Activated B cell treated with CpG ODN at 0.5 μM for 24 hours (primary cell): ENCODE measurements around the gene PCDHGC3. TPM values are rescaled to one million over a fixed set of nuclear protein-coding genes. Genes with fewer than 3 reads are reported as not detected.

Experiments used
- ATAC-seq: fragments of 200-7000 bp; cut with Tn5 transposase; one replicate; pipeline ENCODE4 v1.10.0; 2021; ENCODE audit warnings: low read depth, mild to moderate bottlenecking, moderate library complexity
- CTCF ChIA-PET: fragments of 350-600 bp; sonication (Branson Sonifier 250); formaldehyde crosslinking; loops from one replicate; lab custom pipeline; 2021; ENCODE audit warnings: antibody characterized with exemption; lab: Charles Lee
- POLR2A ChIA-PET: fragments of 350-600 bp; sonication (Branson Sonifier 250); formaldehyde crosslinking; loops from one replicate; lab custom pipeline; 2021; ENCODE audit warnings: antibody characterized with exemption; lab: Charles Lee
- DNase-seq: peaks from one replicate; pipeline ENCODE4 v3.0.0; 2022
- H3K27ac Mint-ChIP-seq: one replicate; pipeline ENCODE4 v1.8.0; 2020; ENCODE audit warnings: mixed read lengths
- H3K27me3 Mint-ChIP-seq: one replicate; pipeline ENCODE4 v1.8.0; 2021; ENCODE audit warnings: mixed read lengths
- H3K36me3 Mint-ChIP-seq: one replicate; pipeline ENCODE4 v1.8.0; 2021; ENCODE audit warnings: low read depth, mixed read lengths
- H3K4me1 Mint-ChIP-seq: one replicate; pipeline ENCODE4 v1.8.0; 2021; ENCODE audit warnings: mixed read lengths
- H3K4me3 Mint-ChIP-seq: one replicate; pipeline ENCODE4 v1.8.0; 2020; ENCODE audit warnings: mild to moderate bottlenecking, mixed read lengths
- H3K9me3 Mint-ChIP-seq: one replicate; pipeline ENCODE4 v1.8.0; 2020; ENCODE audit warnings: mixed read lengths
- CTCF ChIP-seq: fragments of 200-600 bp; IDR thresholded peaks from one replicate; pipeline ENCODE4 v1.8.0; 2022; ENCODE audit warnings: antibody characterized with exemption, mild to moderate bottlenecking
- intact Hi-C: fragments of 100-400 bp; cut with micrococcal nuclease; formaldehyde crosslinking; loops from one replicate; pipeline ENCODE4 v1.15.1; 2024
- total RNA-seq: library from RNA; stranded (reverse); gene quantifications from 2 replicates; pipeline ENCODE4 v1.2.3, GENCODE V29; 2022

PCDHGC3 gene
- total RNA-seq, 1 donor from 2014 or later: 3.3 TPM

DNA sequence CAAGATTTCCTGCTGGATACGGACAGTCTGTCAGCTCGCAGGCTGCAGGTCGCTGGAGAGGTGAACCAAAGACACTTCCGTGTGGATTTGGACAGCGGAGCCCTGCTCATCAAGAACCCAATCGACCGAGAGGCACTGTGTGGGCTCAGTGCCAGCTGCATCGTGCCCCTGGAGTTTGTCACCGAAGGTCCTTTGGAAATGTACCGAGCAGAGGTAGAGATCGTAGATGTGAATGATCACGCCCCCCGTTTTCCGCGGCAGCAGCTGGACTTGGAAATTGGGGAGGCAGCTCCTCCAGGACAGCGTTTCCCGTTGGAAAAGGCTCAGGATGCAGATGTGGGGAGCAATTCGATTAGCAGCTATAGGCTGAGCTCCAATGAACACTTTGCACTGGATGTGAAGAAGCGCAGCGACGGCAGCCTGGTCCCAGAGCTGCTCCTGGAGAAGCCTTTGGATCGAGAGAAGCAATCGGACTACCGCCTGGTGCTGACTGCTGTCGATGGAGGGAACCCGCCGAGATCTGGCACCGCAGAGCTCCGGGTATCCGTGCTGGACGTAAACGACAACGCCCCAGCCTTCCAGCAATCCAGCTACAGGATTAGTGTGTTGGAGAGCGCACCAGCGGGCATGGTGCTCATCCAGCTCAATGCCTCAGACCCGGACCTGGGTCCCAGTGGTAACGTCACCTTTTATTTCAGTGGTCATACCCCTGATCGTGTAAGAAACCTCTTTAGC is 9.7 kb downstream of the PCDHGC3 start:
- no peak for ATAC-seq
- TF ChIP-seq CTCF: no peak
- DNase-seq: no peak
- H3K4me3 Mint-ChIP-seq: peak overlapping the region; percentile 61
- H3K27ac Mint-ChIP-seq: no peak overlapping the region
- H3K36me3 Mint-ChIP-seq: no peaks in the 10 kb centered on the region
- H3K27me3 Mint-ChIP-seq: peaks cover 63% of the 10 kb centered on the region
- H3K4me1 Mint-ChIP-seq: peaks cover 17% of the 10 kb centered on the region
- intact Hi-C loops: no loop called here
- CTCF ChIA-PET: interaction anchor here (0.5 to 1.0 kb wide), 2 partner anchors 38 to 83 kb away, joined by 3 read pairs; no protein-coding TSS in a partner anchor
- H3K9me3 Mint-ChIP-seq: no peaks in the 10 kb centered on the region
- POLR2A ChIA-PET: interaction anchor here (0.9 to 1.2 kb wide), 2 partner anchors 10 to 23 kb away, joined by 3 read pairs; no protein-coding TSS in a partner anchor

DNA sequence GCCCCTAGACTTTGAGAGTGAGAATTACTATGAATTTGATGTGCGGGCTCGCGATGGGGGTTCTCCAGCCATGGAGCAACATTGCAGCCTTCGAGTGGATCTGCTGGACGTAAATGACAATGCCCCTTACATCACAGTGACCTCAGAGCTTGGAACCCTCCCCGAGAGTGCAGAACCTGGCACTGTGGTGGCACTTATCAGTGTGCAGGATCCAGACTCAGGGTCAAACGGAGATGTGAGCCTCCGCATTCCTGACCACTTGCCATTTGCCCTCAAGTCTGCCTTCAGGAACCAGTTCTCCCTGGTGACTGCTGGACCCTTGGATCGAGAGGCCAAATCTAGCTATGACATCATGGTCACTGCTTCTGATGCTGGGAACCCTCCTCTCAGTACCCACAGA is 10.3 kb downstream of the PCDHGC3 start:
- ATAC-seq (no peak), DNase-seq (no peak)
- CTCF ChIA-PET: interaction anchor here (1.0 to 1.3 kb wide), 2 partner anchors 38 to 56 kb away, joined by 3 to 4 read pairs; partner anchors contain the start of gene PCDHGA12
- H3K4me3 Mint-ChIP-seq: no peak overlapping the region
- H3K27me3 Mint-ChIP-seq: peaks cover 64% of the 10 kb centered on the region
- H3K4me1 Mint-ChIP-seq: peaks cover 19% of the 10 kb centered on the region
- intact Hi-C loops: no loop called here
- no peak overlapping the region for H3K27ac Mint-ChIP-seq
- no peak for TF ChIP-seq CTCF
- POLR2A ChIA-PET: interaction anchor here (1.2 kb wide), 1 partner anchor 22 kb away, joined by 3 read pairs; no protein-coding TSS in a partner anchor
- no peaks in the 10 kb centered on the region for H3K36me3 Mint-ChIP-seq
- H3K9me3 Mint-ChIP-seq: no peaks in the 10 kb centered on the region

GRCh38 chr5:141487131-141487530 is 11.4 kb downstream of the PCDHGC3 start:
- ChIA-PET POLR2A (no interaction called here), CTCF (interaction anchor here (1.0 to 1.3 kb wide), 2 partner anchors 37 to 57 kb away, joined by 3 to 4 read pairs; partner anchors contain the start of gene PCDHGA12)
- DNase-seq: no peak
- peaks cover 25% of the 10 kb centered on the region for H3K4me1 Mint-ChIP-seq
- no peak overlapping the region for H3K4me3 Mint-ChIP-seq
- no peak for ATAC-seq
- H3K36me3 Mint-ChIP-seq: no peaks in the 10 kb centered on the region
- H3K9me3 Mint-ChIP-seq: no peaks in the 10 kb centered on the region
- intact Hi-C loops: no loop called here
- peaks cover 65% of the 10 kb centered on the region for H3K27me3 Mint-ChIP-seq
- TF ChIP-seq CTCF: no peak
- H3K27ac Mint-ChIP-seq: no peak overlapping the region

DNA sequence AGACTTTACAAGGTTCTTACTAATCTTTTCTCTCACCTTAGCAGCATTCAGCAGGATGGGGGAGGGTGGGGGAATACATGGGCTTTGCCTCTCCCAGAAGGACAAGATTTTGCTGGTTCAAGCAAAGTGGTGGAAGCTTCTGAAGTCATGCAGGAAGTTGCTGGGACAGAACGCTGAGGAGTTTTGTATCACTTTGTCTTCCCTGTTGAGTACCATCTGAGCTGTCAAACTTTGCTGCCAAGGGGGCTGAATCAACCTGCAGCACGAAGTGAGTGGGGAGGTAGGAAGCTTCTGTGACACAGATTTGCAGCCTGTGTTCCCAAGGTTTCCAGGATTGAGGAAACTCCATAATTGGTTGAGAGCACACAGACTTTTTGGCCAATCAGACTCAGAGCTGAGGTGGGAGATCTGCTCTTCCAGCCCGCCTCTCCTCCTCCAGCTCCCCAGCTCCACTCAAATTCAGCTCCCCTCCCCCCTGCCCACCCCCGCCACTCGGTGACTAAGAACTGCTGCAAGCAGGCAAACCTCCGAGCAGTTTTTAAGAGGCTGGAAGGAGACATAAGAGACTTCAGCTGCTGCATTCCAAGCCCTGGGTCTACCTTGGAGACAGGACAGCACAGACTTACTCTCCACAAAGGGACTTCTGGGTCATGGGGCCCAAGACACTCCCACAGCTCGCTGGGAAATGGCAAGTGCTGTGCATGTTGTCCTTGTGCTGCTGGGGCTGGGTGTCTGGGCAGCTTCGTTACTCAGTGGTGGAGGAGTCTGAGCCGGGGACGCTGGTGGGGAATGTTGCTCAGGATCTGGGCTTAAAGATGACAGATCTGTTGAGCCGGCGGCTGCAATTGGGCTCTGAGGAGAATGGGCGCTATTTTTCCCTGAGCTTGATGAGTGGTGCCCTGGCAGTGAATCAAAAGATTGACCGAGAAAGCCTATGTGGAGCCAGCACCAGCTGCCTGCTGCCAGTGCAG is 13.1 kb downstream of the PCDHGC3 start, which contains the start of gene PCDHGC5:
Gene PCDHGC5, plus strand, starts transcription at position 491 of the 971 bp plus-strand sequence. Its CDS starts 160 bp downstream, at position 651.
- Mint-ChIP-seq H3K9me3 (no peaks in the 10 kb centered on the region), H3K4me3 (no peak within 1 kb of the TSS), H3K36me3 (no peaks in the 10 kb centered on the region), H3K27me3 (peaks cover 52% of the 10 kb centered on the region), H3K4me1 (peaks cover 28% of the 10 kb centered on the region), H3K27ac (no peak within 1 kb of the TSS)
- ChIA-PET CTCF (interaction anchor here (1.2 kb wide), 1 partner anchor 59 kb away, joined by 3 read pairs; the partner anchor contains the start of gene PCDHGA12), POLR2A (no interaction called here)
- DNase-seq (no peak), ATAC-seq (no peak)
- intact Hi-C loops: no loop called here
- no peak for TF ChIP-seq CTCF
